GM12891 (cell line): ENCODE results near the gene TMTC2.
A peak's percentile ranks its signal among the peaks of the same experiment; 100 is the strongest.

Source experiments
- DNase-seq: peaks from one replicate; pipeline ENCODE4 v3.0.0; 2011; ENCODE audit warnings: low spot score; ENCODE audit not compliant: insufficient read length
- FAIRE-seq: peaks from 2 replicates; lab custom pipeline; 2011; peaks lifted over from hg19 to GRCh38; lab: Jason Lieb, UNC
- PAX5 ChIP-seq: IDR thresholded peaks from 2 replicates; pipeline ENCODE4 v1.6.1; 2011; ENCODE audit warnings: low read length, moderate library complexity, mild to moderate bottlenecking; ENCODE audit not compliant: insufficient read depth, severe bottlenecking
- POLR2A ChIP-seq: IDR thresholded peaks from 2 replicates; pipeline ENCODE4 v1.6.1; 2011; ENCODE audit warnings: low read depth, low read length, control low read depth
- POLR2AphosphoS5 ChIP-seq: IDR thresholded peaks from 2 replicates; pipeline ENCODE4 v1.6.1; 2011; ENCODE audit warnings: low read depth, low read length, control low read depth
- POU2F2 ChIP-seq: IDR thresholded peaks from 2 replicates; pipeline ENCODE4 v1.6.1; 2011; ENCODE audit warnings: low read depth, mild to moderate bottlenecking, control low read depth, low read length, moderate library complexity
- SPI1 ChIP-seq: IDR thresholded peaks from 2 replicates; pipeline ENCODE4 v1.6.1; 2011; ENCODE audit warnings: low read depth, low read length, control low read depth
- TAF1 ChIP-seq: IDR thresholded peaks from 2 replicates; pipeline ENCODE4 v1.6.1; 2011; ENCODE audit warnings: low read depth, low read length, control low read depth

TMTC2 gene

GRCh38 chr12:82675246-82675645, 11.5 kb upstream of the TMTC2 start:
- FAIRE-seq (no peak), DNase-seq (no peak)
- TF ChIP-seq POLR2AphosphoS5 (no peak), POU2F2 (no peak), POLR2A (no peak), SPI1 (no peak), TAF1 (no peak), PAX5 (no peak)

GRCh38 chr12:82682326-82682725, 4.4 kb upstream of the TMTC2 start:
- FAIRE-seq (no peak), DNase-seq (no peak)
- TF ChIP-seq TAF1 (no peak), POLR2A (no peak), POLR2AphosphoS5 (no peak), SPI1 (no peak), POU2F2 (no peak), PAX5 (no peak)

- no peak for DNase-seq
- TF ChIP-seq POLR2A, result no peak
- TF ChIP-seq TAF1, result no peak
- TF ChIP-seq SPI1, result no peak
- TF ChIP-seq POLR2AphosphoS5, result no peak
- TF ChIP-seq POU2F2, result no peak
- no peak for TF ChIP-seq PAX5
- no peak for FAIRE-seq
Observed at GRCh38 chr12:82682851-82683261, 3.9 kb upstream of the TMTC2 start.

GRCh38 chr12:82685790-82686167, 927 bp upstream of the TMTC2 start:
- peak; percentile 44 for DNase-seq
- FAIRE-seq, result peak; percentile 98
- TF ChIP-seq POLR2A, result no peak
- TF ChIP-seq POU2F2, result peak; percentile 73

GRCh38 chr12:82687021-82688011, 610 bp downstream of the TMTC2 start:
- TF ChIP-seq POLR2AphosphoS5 (no peak), SPI1 (0 out of 2 replicates have a peak, but pooled peaks have one; percentile 1)
- FAIRE-seq (peak; percentile 47), DNase-seq (peak; percentile 35)

GRCh38 chr12:82688035-82688501, 1.4 kb downstream of the TMTC2 start:
- TF ChIP-seq PAX5 (no peak), POLR2AphosphoS5 (no peak), POU2F2 (no peak), SPI1 (no peak), TAF1 (no peak), POLR2A (no peak)
- no peak for DNase-seq

GRCh38 chr12:82688596-82688995, 1.9 kb downstream of the TMTC2 start:
- FAIRE-seq (no peak), DNase-seq (no peak)
- TF ChIP-seq POLR2A, result no peak
- TF ChIP-seq PAX5, result no peak
- TF ChIP-seq POLR2AphosphoS5, result no peak
- TF ChIP-seq SPI1, result no peak
- no peak for TF ChIP-seq POU2F2
- TF ChIP-seq TAF1, result no peak

More at GRCh38 chr12:82688035-82688501, 1.4 kb downstream of the TMTC2 start:
- peak; percentile 16 for FAIRE-seq

- TF ChIP-seq PAX5, result no peak
- TF ChIP-seq SPI1, result no peak
- TF ChIP-seq TAF1, result no peak
- no peak for TF ChIP-seq POU2F2
- TF ChIP-seq POLR2AphosphoS5, result no peak
- TF ChIP-seq POLR2A, result no peak
- no peak for DNase-seq
- no peak for FAIRE-seq
Observed at GRCh38 chr12:82690006-82690405, 3.3 kb downstream of the TMTC2 start.

GRCh38 chr12:82691513-82691912, 4.8 kb downstream of the TMTC2 start:
- FAIRE-seq, result no peak
- TF ChIP-seq PAX5 (no peak), POLR2A (no peak), POU2F2 (no peak)
- DNase-seq, result no peak

- TF ChIP-seq PAX5, result no peak
- no peak for TF ChIP-seq SPI1
- no peak for TF ChIP-seq POLR2AphosphoS5
- no peak for TF ChIP-seq POU2F2
- TF ChIP-seq TAF1, result no peak
- no peak for TF ChIP-seq POLR2A
- DNase-seq, result no peak
- FAIRE-seq, result no peak
Observed at GRCh38 chr12:82694276-82694675, 7.6 kb downstream of the TMTC2 start.

- FAIRE-seq, result no peak
- TF ChIP-seq TAF1 (no peak), SPI1 (no peak), POU2F2 (no peak), PAX5 (no peak)
Observed at GRCh38 chr12:82694970-82695369, 8.3 kb downstream of the TMTC2 start.

GRCh38 chr12:82695531-82695930, 8.8 kb downstream of the TMTC2 start:
- FAIRE-seq (no peak), DNase-seq (no peak)
- TF ChIP-seq PAX5 (no peak), POLR2AphosphoS5 (no peak)

More at GRCh38 chr12:82694970-82695369, 8.3 kb downstream of the TMTC2 start:
- DNase-seq, result no peak
